Endothelial cell of umbilical vein (primary cell): ENCODE results near the gene MECP2. TPM values are rescaled to one million over a fixed set of nuclear protein-coding genes. Genes with fewer than 3 reads are reported as not detected.

Experiments
- BruUV-seq: library from RNA; stranded (reverse); fragments of 400-500 nt; replicated peaks from 2 replicates; lab custom pipeline; 2021; lab: Mats Ljungman, UMichigan
- CTCF ChIA-PET: fragments of 300-600, 350-600 bp; sonication (Branson Sonifier 250); formaldehyde crosslinking; loops from one replicate; lab custom pipeline; 2021; ENCODE audit warnings: antibody characterized with exemption, inconsistent platforms; lab: Charles Lee
- POLR2A ChIA-PET: fragments of 300-600, 350-600 bp; sonication (Branson Sonifier 250); formaldehyde crosslinking; loops from one replicate; lab custom pipeline; 2021; ENCODE audit warnings: antibody characterized with exemption, inconsistent platforms; lab: Charles Lee
- DNase-seq: peaks from one replicate; pipeline ENCODE4 v3.0.0-alpha.2; 2011; ENCODE audit warnings: low read depth, low spot score
- FAIRE-seq: peaks from 2 replicates; lab custom pipeline; 2011; peaks lifted over from hg19 to GRCh38; lab: Jason Lieb, UNC
- H2AFZ ChIP-seq: 2 replicates; pipeline ENCODE4 v1.6.0; 2012; ENCODE audit warnings: low read depth, low read length, control low read depth, inconsistent platforms
- H3K27ac ChIP-seq: 2 replicates; pipeline ENCODE4 v1.5.1; 2011; ENCODE audit warnings: low read depth, mild to moderate bottlenecking, control low read depth, low read length, moderate library complexity; ENCODE audit not compliant: insufficient read depth
- H3K27me3 ChIP-seq, 2 experiments: 2 replicates each; pipeline versions ENCODE4 v1.6.0 to v1.6.1; 2011; ENCODE audit warnings: low read length in 2 of 2, mixed read lengths in 1 of 2; ENCODE audit not compliant: control insufficient read depth in 2 of 2, insufficient read depth in 2 of 2
- H3K36me3 ChIP-seq, 2 experiments: 2 replicates in 1 of 2; 3 replicates in 1 of 2; pipeline ENCODE4 v1.5.1; 2011; ENCODE audit warnings: low read length in 2 of 2, mild to moderate bottlenecking in 1 of 2, moderate library complexity in 1 of 2; ENCODE audit not compliant: control insufficient read depth in 2 of 2, insufficient read depth in 2 of 2; ENCODE audit errors: extremely low read depth in 1 of 2
- H3K4me1 ChIP-seq: 3 replicates; pipeline ENCODE4 v1.5.1; 2011; ENCODE audit warnings: mild to moderate bottlenecking, low read length; ENCODE audit not compliant: control insufficient read depth, insufficient read depth; ENCODE audit errors: extremely low read depth
- H3K4me2 ChIP-seq: 2 replicates; pipeline ENCODE4 v1.6.1; 2011; ENCODE audit warnings: low read length, control low read depth, mixed read lengths; ENCODE audit not compliant: insufficient read depth
- H3K4me3 ChIP-seq, 3 experiments: fragments of 200-600 bp in 1 of 3; sonication (generic), shearing (Covaris generic) in 1 of 3; replicated peaks in 1 of 3; 2 replicates each; pipeline ENCODE4 v1.5.1; 2011 to 2016; ENCODE audit warnings: control low read depth in 3 of 3, low read length in 3 of 3, mild to moderate bottlenecking in 2 of 3, inconsistent platforms in 1 of 3, low read depth in 1 of 3, moderate library complexity in 1 of 3; ENCODE audit not compliant: insufficient read depth in 1 of 3
- H3K79me2 ChIP-seq: 2 replicates; pipeline ENCODE4 v1.6.0; 2012; ENCODE audit warnings: low read length, inconsistent platforms; ENCODE audit not compliant: control insufficient read depth, insufficient read depth
- H3K9ac ChIP-seq: replicated peaks from 2 replicates; pipeline ENCODE3; 2011; ENCODE audit warnings: low read length, control low read depth; ENCODE audit not compliant: insufficient read depth; ENCODE audit errors: extremely low read depth
- H3K9me1 ChIP-seq: replicated peaks from 3 replicates; pipeline ENCODE4 v1.6.0; 2011; ENCODE audit warnings: mild to moderate bottlenecking, low read length; ENCODE audit not compliant: control insufficient read depth, insufficient read depth; ENCODE audit errors: extremely low read depth
- H3K9me3 ChIP-seq: replicated peaks from 2 replicates; pipeline ENCODE4 v1.5.1; 2012; ENCODE audit warnings: low read length, inconsistent platforms; ENCODE audit not compliant: control insufficient read depth, insufficient read depth
- H4K20me1 ChIP-seq: replicated peaks from 2 replicates; pipeline ENCODE3; 2011; ENCODE audit warnings: mild to moderate bottlenecking, low read length; ENCODE audit not compliant: control insufficient read depth, insufficient read depth; ENCODE audit errors: extremely low read depth
- EZH2 ChIP-seq: IDR thresholded peaks from 2 replicates; pipeline ENCODE4 v1.6.1; 2012; ENCODE audit warnings: borderline replicate concordance, low read depth, mild to moderate bottlenecking, moderate library complexity, low read length, inconsistent platforms; ENCODE audit not compliant: severe bottlenecking
- FOS ChIP-seq: IDR thresholded peaks from 2 replicates; pipeline ENCODE4 v1.6.1; 2011; ENCODE audit warnings: mild to moderate bottlenecking, low read length, moderate library complexity, borderline replicate concordance; ENCODE audit not compliant: insufficient read depth
- GATA2 ChIP-seq: IDR thresholded peaks from 2 replicates; pipeline ENCODE4 v1.7.0; 2011; ENCODE audit warnings: low read depth, mild to moderate bottlenecking, moderate library complexity, mixed read lengths, low read length; ENCODE audit not compliant: insufficient read length, insufficient read depth
- JUN ChIP-seq: IDR thresholded peaks from 2 replicates; pipeline ENCODE4 v1.6.1; 2011; ENCODE audit warnings: borderline replicate concordance, low read depth; ENCODE audit not compliant: insufficient read length, insufficient read depth
- MYC ChIP-seq: IDR thresholded peaks from one replicate; pipeline ENCODE4 v1.6.1; 2011; ENCODE audit warnings: mild to moderate bottlenecking, low read depth, low read length
- POLR2A ChIP-seq: IDR thresholded peaks from 2 replicates; pipeline ENCODE4 v1.6.1; 2012; ENCODE audit warnings: low read depth, mild to moderate bottlenecking, control low read depth, low read length
- POLR2AphosphoS5 ChIP-seq: IDR thresholded peaks from 2 replicates; pipeline ENCODE4 v1.6.1; 2012; ENCODE audit warnings: low read depth, mild to moderate bottlenecking, control low read depth, low read length, moderate library complexity; ENCODE audit not compliant: insufficient read depth
- dilution Hi-C: fragments of 300-500 bp; cut with MboI; formaldehyde crosslinking; loops from one replicate; pipeline ENCODE4 v1.15.0; 2019; ENCODE audit warnings: low sequenced_read_pairs; ENCODE audit not compliant: extremely low pct_ligation_motif_present
- intact Hi-C: fragments of 100-400 bp; cut with micrococcal nuclease; formaldehyde crosslinking; loops from one replicate; pipeline ENCODE4 v1.10.0; 2022
- polyA plus RNA-seq, 4 experiments: library from polyadenylated mRNA; depleted of rRNA in 3 of 4; stranded (reverse) in 3 of 4; unstranded in 1 of 4; fragments of >200 nt; gene quantifications; 2 replicates each; pipeline versions ENCODE4 v1.2.1 to v1.2.3, GENCODE V29; 2011 to 2012; ENCODE audit warnings: missing spikeins in 1 of 4
- total RNA-seq: library from RNA; stranded (reverse); gene quantifications from 2 replicates; pipeline ENCODE4 v1.2.3, GENCODE V29; 2021
- TF ChIP-seq, protein P1 (sequence below), 2 donors: IDR thresholded peaks; 1 replicate in 1 of 2; 2 replicates in 1 of 2; pipeline ENCODE4 v1.5.1; 2011; ENCODE audit warnings: low read length in 2 of 2, mild to moderate bottlenecking in 2 of 2, moderate library complexity in 2 of 2, control low read depth in 1 of 2, inconsistent platforms in 1 of 2, low read depth in 1 of 2; ENCODE audit not compliant: insufficient read depth in 1 of 2; ENCODE audit errors: extremely low read depth in 1 of 2
- TF ChIP-seq, protein P2 (sequence below): IDR thresholded peaks from 2 replicates; pipeline ENCODE4 v1.6.1; 2011; ENCODE audit not compliant: insufficient read depth, insufficient read length

The MECP2 gene
- total and polyA plus RNA-seq, 2 donors (not counting 3 experiments of a cell fraction or from before 2014, with no cell fraction given) = 9.0 to 45.3 TPM

DNA sequence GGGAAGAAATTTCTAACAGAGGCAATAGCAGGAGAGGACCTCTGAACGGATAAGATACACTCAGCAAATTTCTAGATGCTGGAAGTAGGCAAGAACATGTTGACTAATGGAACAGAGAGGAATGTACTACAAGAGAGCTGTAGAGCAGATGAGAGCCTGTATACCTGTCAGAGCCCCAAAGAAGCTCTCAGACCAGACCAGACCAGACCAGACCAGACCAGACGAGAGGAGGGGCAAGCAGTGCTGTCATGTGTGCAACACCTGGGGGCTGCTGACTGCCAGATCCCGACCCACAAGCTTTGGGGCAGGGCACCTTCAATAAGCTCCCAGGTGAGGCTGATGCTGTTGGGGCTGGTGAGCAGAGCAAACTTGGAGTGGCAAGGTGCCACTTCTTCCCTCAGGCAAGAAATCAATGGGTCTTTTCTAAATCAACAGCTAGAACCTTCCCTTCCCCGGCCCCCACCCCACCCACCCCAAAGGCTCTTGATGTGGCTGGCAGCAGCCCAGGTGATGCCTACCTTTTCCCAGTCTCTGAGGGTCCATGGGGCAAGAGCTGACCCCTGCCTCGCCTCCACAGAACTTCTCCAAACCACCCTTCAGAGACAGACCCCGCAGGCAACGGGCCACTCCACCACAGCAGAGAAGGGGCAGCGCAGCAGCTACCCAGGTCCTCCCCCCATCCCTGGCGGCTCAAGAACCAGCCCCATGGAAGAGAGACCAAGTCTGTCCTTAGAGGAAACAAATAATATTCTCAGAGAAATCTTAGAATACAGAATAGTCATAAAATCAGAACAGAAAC, 32.7 kb downstream of the MECP2 start:
- TF ChIP-seq JUN (no peak), EZH2 (no peak), POLR2AphosphoS5 (no peak), MYC (no peak), GATA2 (no peak), POLR2A (no peak), FOS (no peak)
- TF ChIP-seq, protein P1, sequence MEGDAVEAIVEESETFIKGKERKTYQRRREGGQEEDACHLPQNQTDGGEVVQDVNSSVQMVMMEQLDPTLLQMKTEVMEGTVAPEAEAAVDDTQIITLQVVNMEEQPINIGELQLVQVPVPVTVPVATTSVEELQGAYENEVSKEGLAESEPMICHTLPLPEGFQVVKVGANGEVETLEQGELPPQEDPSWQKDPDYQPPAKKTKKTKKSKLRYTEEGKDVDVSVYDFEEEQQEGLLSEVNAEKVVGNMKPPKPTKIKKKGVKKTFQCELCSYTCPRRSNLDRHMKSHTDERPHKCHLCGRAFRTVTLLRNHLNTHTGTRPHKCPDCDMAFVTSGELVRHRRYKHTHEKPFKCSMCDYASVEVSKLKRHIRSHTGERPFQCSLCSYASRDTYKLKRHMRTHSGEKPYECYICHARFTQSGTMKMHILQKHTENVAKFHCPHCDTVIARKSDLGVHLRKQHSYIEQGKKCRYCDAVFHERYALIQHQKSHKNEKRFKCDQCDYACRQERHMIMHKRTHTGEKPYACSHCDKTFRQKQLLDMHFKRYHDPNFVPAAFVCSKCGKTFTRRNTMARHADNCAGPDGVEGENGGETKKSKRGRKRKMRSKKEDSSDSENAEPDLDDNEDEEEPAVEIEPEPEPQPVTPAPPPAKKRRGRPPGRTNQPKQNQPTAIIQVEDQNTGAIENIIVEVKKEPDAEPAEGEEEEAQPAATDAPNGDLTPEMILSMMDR (IDR thresholded peaks at IDR 0.05; ENCODE audit: extremely low read depth in 1 of 2, insufficient read depth in 1 of 2, low read depth in 1 of 2, low read length in 2 of 2) = no peak
- TF ChIP-seq, protein P2, sequence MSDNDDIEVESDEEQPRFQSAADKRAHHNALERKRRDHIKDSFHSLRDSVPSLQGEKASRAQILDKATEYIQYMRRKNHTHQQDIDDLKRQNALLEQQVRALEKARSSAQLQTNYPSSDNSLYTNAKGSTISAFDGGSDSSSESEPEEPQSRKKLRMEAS = no peak
- Histone ChIP-seq H3K79me2 (peaks cover 75% of the 10 kb centered on the region), H3K4me1 (no peaks in the 10 kb centered on the region), H2AFZ (no peak overlapping the region), H3K36me3 (no peaks in the 10 kb centered on the region), H3K9ac (no peak overlapping the region), H3K27ac (no peak overlapping the region), H4K20me1 (no peaks in the 10 kb centered on the region), H3K9me3 (no peaks in the 10 kb centered on the region), H3K9me1 (no peaks in the 10 kb centered on the region), H3K4me2 (no peak overlapping the region), H3K27me3 (no peaks in the 10 kb centered on the region), H3K4me3 (no peak overlapping the region)
- intact Hi-C loops (no loop called here), dilution Hi-C loops (no loop called here)
- FAIRE-seq (no peak), DNase-seq (no peak)
- ChIA-PET CTCF (no interaction called here), POLR2A (no interaction called here)
- BruUV-seq = no TSS peak
